NB4 (cell line): ENCODE data around the gene PTPRG.

Source experiments
- DNase-seq: peaks from one replicate; pipeline ENCODE4 v3.0.0; 2010; ENCODE audit warnings: low read depth
- H3K4me3 ChIP-seq: one replicate; pipeline ENCODE4 v1.5.1; 2011; ENCODE audit warnings: mild to moderate bottlenecking, low read depth, low read length, moderate library complexity
- CTCF ChIP-seq: IDR thresholded peaks from one replicate; pipeline ENCODE4 v1.5.1; 2012; ENCODE audit warnings: low read depth, low read length
- MYC ChIP-seq: IDR thresholded peaks from 2 replicates; pipeline ENCODE4 v1.6.1; 2011; ENCODE audit warnings: low read depth, low read length
- POLR2A ChIP-seq: IDR thresholded peaks from 2 replicates; pipeline ENCODE4 v1.6.1; 2011; ENCODE audit warnings: mild to moderate bottlenecking; ENCODE audit not compliant: insufficient read length; ENCODE audit errors: extremely low read depth
- TF ChIP-seq, protein P1 (sequence below): IDR thresholded peaks from 2 replicates; pipeline ENCODE4 v1.6.1; 2011; ENCODE audit warnings: low read depth, low read length

PTPRG gene

DNA sequence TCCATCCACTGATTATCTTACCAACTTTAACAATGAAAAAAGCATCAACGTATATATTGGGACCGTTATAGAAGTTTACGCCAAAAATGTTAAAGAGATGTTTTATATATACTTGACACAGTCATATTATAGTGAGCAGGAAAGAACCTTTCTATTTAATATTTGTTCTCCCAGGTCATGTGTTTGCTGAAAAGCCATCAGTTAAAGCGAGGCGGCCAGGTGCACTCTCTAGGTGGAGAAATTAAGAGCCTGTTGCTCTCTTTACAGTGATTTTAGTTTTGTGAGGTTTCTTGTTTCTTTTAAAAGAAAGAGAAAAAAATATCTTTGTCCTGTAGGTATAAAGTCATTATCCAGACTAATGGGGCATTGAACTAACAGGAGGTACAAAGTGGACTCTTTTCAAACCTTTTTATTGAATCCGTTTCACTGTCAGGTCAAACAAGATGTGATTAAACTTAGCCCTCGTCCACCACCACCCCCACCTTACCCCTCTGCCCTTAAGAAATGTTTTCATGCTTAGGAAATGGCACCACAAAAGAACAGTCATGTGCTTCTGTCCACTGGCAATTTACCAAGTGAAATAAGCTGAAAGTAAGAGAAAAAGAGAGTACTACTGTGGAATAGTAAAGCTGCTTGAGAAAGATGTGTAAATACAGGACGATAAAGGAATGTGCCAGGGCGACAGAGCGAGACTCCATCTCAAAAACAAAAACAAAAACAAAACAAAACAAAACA, 279.9 kb downstream of the PTPRG start:
- no peak overlapping the region for H3K4me3 ChIP-seq
- TF ChIP-seq MYC, result no peak
- TF ChIP-seq CTCF, result no peak
- no peak for TF ChIP-seq POLR2A
- TF ChIP-seq, protein P1, sequence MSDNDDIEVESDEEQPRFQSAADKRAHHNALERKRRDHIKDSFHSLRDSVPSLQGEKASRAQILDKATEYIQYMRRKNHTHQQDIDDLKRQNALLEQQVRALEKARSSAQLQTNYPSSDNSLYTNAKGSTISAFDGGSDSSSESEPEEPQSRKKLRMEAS, result no peak
- no peak for DNase-seq

DNA sequence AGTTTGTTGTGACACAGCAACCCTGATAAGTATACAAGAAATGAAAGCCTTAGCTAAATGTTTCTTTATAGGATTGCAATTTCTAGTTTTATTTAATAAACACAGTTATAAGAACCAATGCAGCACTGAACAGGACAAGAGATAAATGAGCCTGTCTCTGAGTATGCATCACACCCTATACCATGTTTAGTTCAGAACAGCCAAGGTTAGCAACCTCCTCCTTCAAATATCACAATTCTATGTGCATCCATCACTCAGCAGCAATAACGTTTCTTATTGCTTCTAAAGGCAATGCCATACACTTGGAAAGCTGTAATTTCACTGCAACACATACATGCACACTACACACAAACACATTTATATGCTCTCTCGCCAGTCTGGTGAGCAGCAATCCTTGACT, 280.6 kb downstream of the PTPRG start:
- no peak for DNase-seq
- TF ChIP-seq, protein P1, result no peak
- TF ChIP-seq CTCF (no peak), MYC (no peak), POLR2A (no peak)
- H3K4me3 ChIP-seq, result no peak overlapping the region

DNA sequence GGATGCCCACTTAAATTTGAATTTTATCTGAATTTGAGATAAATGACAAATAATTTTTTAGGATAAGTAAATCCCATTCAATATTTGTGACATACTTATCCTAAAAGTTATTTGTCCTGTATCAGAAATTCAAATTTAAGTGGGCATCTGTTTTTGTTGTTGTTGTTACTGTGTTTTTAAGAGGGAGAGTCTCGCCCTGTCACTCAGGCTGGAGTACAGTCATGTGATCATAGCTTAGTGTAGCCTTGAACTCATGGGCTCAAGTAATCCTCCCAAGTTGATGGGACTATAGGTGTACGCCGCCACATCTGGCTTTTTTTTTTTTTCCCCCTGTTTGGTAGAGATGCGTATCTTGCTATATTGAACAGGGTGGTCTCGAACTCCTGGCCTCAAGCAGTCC, 283.0 kb downstream of the PTPRG start:
- H3K4me3 ChIP-seq, result no peak overlapping the region
- no peak for TF ChIP-seq MYC
- no peak for DNase-seq

DNA sequence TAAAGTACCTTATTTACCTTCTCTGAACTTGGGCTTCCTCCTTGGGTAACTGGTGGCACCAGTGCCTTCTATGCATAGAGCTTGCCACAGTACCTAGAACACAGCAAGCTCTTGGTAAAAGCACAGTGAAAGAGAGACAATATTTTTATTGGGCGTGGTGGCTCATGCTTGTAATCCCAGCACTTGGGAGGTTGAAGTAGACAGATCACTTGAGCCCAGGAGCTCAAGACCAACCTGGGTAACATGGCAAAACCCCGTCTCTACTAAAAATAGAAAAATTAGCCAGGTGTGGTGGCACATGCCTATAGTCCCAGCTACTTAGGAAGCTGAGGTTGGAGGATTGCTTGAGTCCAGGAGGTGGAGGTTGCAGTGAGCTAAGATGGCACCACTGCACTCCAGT, 285.1 kb downstream of the PTPRG start:
- H3K4me3 ChIP-seq, result no peak overlapping the region
- no peak for DNase-seq
- TF ChIP-seq, protein P1, result no peak

- TF ChIP-seq, protein P1, result no peak
- no peak for TF ChIP-seq MYC
- no peak for TF ChIP-seq POLR2A
- TF ChIP-seq CTCF, result no peak
- DNase-seq, result no peak
- no peak overlapping the region for H3K4me3 ChIP-seq
These were observed 286.6 kb downstream of the PTPRG start for GRCh38 chr3:61847784-61848462.

GRCh38 chr3:61848885-61849284, 287.5 kb downstream of the PTPRG start:
- DNase-seq, result no peak
- TF ChIP-seq MYC (no peak), CTCF (no peak), POLR2A (no peak)
- TF ChIP-seq, protein P1, result no peak
- H3K4me3 ChIP-seq, result no peak overlapping the region

DNA sequence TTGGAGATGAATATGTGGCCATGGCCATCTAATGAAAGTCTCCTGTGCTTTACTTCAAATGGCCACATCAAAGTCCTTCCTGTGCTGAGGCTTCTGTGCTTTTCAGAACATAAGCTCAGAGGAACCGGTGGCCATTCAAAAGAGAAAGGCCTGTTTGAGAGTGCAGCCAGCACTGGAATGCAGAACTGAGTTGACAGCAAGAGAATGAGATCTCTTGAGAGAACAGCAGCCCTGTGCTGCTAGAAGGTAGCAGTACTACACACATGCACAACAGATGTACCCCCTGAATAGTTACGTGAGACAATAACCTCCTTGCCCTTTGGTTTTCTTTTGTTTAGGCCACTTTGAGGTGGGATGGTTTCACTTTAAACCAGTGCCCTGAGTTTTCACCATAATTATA, 292.5 kb downstream of the PTPRG start:
- no peak for DNase-seq
- TF ChIP-seq POLR2A, result no peak
- TF ChIP-seq, protein P1, result no peak
- no peak for TF ChIP-seq MYC
- no peak overlapping the region for H3K4me3 ChIP-seq
